ENCODE results near the gene PUM2.
A peak's percentile ranks its signal among the peaks of the same experiment; 100 is the strongest.
"Not testable (repeated sequence)": the region's sequence is repeated elsewhere in the genome, so short reads cannot be mapped to it uniquely, and the experiment has no call there.

Gene PUM2

GRCh38 chr2:20350753-20351554, at the start of gene PUM2:
TSS of gene PUM2 (minus strand) at chr2:20350844. CDS start at chr2:20327360, 23,484 bp downstream.
- DNase-seq = peak; percentile 93

GRCh38 chr2:20400306-20400705, 49.7 kb upstream of the PUM2 start:
- no peak for DNase-seq

- DNase-seq = no peak
These were observed 48.4 kb upstream of the PUM2 start for GRCh38 chr2:20398956-20399567.

GRCh38 chr2:20397811-20398447, 47.3 kb upstream of the PUM2 start:
- DNase-seq = no peak

- DNase-seq = no peak
These were observed 45.8 kb upstream of the PUM2 start for GRCh38 chr2:20396356-20397000.

- no peak for DNase-seq
These were observed 43.3 kb upstream of the PUM2 start for GRCh38 chr2:20393986-20394385.

- no peak for DNase-seq
These were observed 41.5 kb upstream of the PUM2 start for GRCh38 chr2:20391951-20392699.

GRCh38 chr2:20390524-20391123, 40.0 kb upstream of the PUM2 start:
- DNase-seq = no peak

- DNase-seq = no peak
These were observed 34.3 kb upstream of the PUM2 start for GRCh38 chr2:20384953-20385352.

- no peak for DNase-seq
These were observed 32.5 kb upstream of the PUM2 start for GRCh38 chr2:20382965-20383810.

GRCh38 chr2:20381457-20381856, 30.8 kb upstream of the PUM2 start:
- DNase-seq = no peak

- no peak for DNase-seq
These were observed 28.4 kb upstream of the PUM2 start for GRCh38 chr2:20378891-20379519.

- DNase-seq = no peak
These were observed 27.7 kb upstream of the PUM2 start for GRCh38 chr2:20378341-20378740.

- DNase-seq = no peak
These were observed 27.1 kb upstream of the PUM2 start for GRCh38 chr2:20377741-20378140.

- DNase-seq = not testable (repeated sequence)
These were observed 24.3 kb upstream of the PUM2 start for GRCh38 chr2:20374982-20375381.

- no peak for DNase-seq
These were observed 22.4 kb upstream of the PUM2 start for GRCh38 chr2:20372896-20373640.

- no peak for DNase-seq
These were observed 20.8 kb upstream of the PUM2 start for GRCh38 chr2:20371323-20372025.

GRCh38 chr2:20370191-20370590, 19.5 kb upstream of the PUM2 start:
- DNase-seq = no peak

- DNase-seq = no peak
These were observed 18.7 kb upstream of the PUM2 start for GRCh38 chr2:20369366-20369765.

All from stimulated activated CD8-positive, alpha-beta memory T cell treated with anti-CD3 and anti-CD28 coated beads, Interleukin-4, amount 100 ng/mL, for 48 hours (primary cell).